ENCODE results near the gene FRG2B.
"Not testable (repeated sequence)": the region's sequence is repeated elsewhere in the genome, so short reads cannot be mapped to it uniquely, and the experiment has no call there.

FRG2B gene

DNA sequence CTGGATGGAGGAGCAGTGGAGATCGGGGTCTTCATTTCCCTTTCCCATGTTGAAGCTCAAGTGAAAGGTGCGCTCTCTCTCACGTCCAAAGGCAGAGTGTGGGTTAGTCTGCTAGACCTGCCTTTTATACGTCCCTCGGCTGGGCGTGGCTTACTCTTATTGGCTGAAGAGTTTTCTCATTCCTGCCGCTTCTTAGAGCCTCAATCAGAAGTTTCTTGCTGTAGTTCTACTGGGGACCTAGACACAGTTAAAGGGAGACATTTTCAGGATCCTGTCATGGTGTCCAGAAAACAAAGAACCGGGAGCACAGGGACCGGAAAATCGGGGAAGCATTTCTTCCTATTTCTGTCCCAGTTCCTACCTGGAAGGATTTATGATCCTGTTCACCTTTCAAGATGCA, at the start of gene FRG2B:
Gene FRG2B, minus strand, starts transcription at position 101 of the 400 bp plus-strand sequence. Its CDS starts 53 bp downstream, at position 48.
- DNase-seq (ENCODE audit: low spot score), result not testable (repeated sequence)

DNA sequence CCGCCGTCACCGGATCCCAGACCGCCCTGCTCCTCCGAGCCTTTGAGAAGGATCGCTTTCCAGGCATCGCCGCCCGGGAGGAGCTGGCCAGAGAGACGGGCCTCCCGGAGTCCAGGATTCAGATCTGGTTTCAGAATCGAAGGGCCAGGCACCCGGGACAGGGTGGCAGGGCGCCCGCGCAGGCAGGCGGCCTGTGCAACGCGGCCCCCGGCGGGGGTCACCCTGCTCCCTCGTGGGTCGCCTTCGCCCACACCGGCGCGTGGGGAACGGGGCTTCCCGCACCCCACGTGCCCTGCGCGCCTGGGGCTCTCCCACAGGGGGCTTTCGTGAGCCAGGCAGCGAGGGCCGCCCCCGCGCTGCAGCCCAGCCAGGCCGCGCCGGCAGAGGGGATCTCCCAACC, 40.9 kb upstream of the FRG2B start:
- not testable (repeated sequence) for DNase-seq (ENCODE audit: low spot score)

DNA sequence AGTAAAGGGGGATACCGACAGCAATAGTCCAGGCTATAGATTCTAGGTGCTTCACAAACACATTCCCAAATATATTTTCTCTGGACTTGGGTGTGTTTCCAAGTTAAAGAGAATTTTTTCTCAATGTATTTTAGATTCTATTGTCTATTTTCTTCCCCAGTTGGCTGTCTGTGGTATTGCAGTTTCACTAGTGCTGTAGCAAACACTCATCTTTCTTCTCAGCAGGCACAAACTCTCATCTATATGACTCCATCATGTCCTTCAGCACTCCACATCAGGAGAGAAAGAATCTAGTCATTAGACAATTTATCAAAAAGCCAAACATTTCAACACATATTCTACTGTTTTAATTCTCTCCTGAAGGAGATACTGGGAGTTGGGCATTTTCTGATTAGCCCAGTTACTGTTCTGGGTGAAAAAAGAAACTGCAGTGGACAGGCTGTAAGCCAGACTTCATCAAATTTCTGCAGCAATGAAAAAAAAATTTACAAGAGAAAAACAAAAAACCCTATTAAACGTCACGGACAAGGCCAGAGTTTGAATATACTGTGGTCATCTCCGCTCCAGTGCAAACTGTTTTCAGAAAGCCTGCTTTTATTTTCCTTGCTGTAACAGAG, 37.1 kb upstream of the FRG2B start:
- not testable (repeated sequence) for DNase-seq (ENCODE audit: low spot score)

DNA sequence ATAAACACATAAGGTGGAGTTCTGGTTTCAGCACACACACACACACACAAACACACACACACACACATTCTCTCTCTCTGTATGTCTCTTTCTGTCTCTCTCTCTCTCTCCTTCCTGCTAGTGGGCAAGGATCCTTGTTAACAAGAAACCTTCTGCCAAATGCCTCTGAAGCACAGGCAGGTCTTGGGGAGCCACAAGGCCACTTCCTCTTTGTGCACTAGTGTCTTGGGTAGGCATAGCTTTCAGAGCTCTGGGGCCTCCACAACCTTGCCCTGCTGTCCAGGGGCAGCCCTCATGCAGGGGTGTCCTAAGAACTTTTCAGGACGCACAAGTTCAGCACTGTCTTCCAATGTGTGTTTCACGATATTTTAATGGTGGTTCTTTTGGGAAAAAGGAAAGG, 34.5 kb upstream of the FRG2B start:
- not testable (repeated sequence) for DNase-seq (ENCODE audit: low spot score)

DNA sequence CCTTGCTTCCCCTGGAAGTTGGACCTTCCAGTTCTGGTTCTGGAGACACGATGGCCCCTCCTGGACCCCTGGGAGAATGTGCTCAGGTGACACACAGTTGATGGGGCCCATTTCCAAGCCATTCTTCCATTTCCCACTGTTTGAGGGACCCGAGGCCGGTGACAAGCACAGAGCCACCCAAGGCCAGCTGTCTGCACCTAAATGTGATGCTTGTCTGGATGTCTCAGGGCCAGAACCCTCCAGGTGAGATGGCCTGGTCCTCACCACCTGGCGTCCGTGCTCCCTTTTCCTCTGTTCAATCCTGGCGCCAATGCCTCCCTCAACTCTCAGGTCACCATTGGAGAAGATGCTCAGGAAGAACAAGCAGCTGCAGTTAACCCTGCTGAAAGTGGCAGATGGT, 33.9 kb upstream of the FRG2B start:
- not testable (repeated sequence) for DNase-seq (ENCODE audit: low spot score)

DNA sequence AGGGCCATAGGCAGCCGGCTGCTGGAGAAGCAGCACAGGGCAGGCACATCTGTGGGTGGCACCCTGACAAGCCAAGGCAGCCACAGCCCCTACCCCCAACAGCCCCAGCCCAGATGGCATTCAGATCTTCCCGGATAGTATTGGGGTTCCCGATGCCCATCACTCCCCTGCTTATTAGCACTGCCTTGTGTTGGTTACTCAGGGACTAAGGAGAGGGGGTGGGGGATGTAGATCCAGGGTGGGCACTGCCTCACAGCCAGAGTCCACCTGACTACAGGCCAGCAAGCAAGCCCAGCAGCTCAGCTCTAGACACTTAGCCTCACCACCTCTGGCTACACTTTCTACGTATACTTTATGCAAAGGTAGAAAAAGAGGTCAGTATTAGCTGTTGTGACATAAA, 30.7 kb upstream of the FRG2B start:
- DNase-seq (ENCODE audit: low spot score), result not testable (repeated sequence)

DNA sequence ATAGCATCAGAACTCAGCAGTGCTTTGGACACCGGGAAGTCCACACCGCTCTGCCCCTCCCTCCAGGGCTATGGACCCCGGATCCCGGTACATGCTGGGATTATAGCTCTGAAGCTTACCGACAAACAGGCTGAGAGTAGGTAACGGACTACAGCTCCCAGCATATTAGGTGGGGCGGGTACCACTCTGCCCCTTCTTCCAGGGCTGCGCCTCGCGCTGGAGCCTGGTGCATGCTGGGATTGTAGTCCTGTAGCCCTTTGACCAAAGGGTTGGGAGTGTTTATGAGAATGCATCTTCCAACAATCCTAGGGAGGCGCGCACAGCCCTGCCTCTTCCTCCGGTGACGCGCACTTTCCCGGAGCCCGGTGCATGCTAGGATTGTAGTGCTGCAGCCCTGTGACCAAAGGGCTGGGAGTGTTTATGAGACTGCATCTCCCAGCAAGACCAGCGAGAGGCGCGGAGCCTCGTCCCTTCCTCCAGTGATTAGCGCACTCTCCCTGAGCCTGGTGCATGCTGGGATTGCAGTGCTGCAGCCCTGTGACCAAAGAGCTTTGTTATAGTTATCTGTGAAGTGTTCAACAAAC, 22.4 kb upstream of the FRG2B start:
- DNase-seq (ENCODE audit: low spot score), result not testable (repeated sequence)

DNA sequence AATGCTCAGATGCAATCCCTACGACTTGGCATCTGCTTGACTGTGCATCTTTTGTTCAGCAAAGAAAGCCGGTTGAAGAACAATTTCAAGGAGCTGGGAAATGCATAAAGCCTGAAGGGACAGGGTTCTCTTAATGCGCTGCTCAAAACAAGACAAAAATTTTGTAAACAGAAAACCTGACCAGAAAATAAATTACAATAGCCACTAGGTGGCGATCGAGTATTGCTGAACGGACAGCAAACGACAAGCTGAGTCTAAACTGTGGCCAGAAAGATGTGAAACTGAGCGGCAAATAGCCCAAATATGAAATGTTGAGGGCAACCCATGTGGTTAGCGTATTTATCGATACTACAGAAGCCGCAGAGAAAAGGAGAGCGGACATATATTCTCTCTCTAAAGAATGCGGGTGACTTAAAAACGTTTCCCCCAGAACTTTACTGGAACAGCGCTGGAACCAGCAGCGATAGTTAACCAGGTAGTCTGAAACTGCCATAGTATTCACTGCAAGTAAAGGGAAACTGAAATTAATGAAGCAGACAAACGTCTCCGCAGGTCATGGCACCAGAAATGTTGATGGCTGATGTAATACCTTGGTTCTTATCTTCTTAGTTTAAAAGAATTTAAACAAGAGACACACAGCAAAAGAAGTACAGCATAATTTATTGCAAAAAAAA, 20.6 kb upstream of the FRG2B start:
- DNase-seq (ENCODE audit: low spot score), result not testable (repeated sequence)

DNA sequence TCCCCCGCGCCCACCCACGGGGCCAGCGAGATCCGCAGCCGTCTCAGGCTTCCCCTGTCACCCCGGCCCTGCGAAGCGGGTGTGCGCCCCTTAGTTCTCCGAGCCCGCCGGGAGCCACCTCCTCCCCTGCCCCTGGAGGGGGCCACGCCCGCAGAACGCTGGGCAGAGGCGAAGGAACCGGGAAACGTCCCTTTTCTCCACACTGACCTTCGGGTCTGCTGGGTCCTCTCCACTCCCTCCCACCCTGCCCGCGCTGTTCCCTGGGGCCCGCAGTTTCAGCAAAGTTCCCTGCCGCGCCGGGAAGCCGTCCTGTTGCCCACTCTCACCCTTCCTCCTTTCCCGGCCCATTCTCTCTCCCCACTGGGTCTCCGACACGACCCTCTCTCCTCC, 11.2 kb upstream of the FRG2B start:
- not testable (repeated sequence) for DNase-seq (ENCODE audit: low spot score)

DNA sequence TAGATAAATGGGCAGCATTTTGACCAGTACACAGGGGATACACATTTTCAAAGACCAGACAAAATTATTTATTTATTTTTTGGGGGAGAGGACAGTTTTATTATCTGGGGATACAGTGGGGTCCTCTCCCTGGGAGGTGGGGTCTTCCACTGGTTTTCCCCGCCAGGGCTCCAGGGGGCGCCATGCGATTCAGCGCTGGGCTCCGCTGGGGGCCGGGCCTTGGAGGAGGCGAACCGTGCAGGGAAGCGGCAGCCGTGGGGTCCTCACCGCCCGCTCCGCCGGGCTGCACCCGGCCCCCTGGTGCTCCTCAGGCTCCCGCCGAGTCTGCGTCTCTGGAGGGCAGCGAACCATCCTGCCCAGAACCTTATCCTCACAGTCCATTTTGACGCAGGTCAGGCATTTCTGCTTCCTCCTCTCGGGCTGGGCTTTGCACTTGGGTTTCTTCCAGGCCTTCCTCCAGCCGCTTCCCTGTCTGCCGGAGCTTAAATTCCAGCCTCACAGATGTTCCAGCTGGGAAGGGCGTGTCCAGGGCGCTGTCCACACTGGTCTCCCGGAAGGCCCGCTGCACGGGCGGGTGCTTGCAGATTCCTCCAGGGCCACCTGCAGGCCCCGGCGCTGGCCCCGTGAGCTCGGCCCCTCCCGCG, 10.7 kb upstream of the FRG2B start:
- not testable (repeated sequence) for DNase-seq (ENCODE audit: low spot score)

DNA sequence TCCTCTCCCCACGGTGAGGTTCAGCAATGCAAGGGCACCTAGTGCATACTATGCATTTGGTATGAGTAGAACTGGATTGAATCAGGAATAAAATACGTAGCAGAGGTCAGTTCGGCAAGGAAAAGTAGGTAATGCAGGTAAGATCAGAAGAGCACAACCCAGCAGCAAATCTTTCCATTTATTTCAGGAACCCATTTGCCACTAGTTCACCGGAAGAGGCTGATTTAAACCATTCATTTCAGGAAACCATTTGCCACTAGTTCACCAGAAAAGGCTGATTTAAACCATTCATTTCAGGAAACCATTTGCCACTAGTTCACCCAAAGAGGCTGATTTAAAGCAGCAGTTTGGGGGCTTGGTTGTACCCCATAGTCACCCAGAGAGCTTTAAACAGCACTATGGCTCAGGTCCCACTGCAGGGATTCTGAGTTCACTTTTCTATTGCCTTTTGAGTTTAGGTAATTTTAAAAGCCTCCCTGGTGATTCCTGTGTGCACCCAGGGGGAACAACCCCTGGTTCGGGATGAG, 4.2 kb upstream of the FRG2B start:
- DNase-seq (ENCODE audit: low spot score), result not testable (repeated sequence)

DNA sequence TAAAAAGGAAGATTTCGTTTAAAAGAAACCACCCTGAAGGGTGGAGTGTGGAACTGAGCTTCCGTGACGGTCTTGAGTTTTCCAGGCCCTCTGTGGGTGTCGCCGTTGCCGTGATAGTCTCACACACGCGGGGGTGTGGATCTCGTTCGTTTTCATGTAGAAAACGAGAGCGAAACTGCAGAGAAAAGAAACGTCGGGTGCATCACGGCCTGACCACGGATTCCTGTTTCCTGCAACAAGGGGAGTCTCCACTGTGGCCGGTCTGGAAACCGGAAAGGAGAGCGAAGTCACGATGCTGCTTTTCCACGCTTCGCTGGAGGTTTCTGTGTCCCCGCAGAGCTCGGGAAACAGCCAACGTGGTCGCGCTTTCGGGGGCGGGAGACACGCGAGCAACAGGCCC, 4.1 kb downstream of the FRG2B start:
- DNase-seq (ENCODE audit: low spot score), result not testable (repeated sequence)

DNA sequence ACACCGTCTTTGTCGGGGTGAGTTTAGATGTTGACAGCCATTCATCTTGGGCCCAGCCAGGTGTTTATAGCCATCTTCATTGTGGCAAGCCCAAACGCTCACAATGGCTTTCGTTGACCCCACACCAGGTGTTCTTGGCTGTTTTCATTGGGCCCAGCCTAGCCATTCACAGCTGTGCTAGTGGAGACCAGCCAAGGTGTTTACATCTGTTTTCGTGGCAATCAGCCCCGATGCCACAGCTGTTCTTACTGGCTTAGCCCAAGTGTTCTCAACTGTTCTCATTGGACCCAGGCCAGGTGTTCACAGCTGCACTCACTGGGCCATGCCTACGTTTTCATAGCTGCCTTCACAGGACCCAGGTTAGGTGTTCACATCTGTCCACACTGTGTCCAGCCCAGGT, 7.7 kb downstream of the FRG2B start:
- no peak for DNase-seq (ENCODE audit: low spot score)

DNA sequence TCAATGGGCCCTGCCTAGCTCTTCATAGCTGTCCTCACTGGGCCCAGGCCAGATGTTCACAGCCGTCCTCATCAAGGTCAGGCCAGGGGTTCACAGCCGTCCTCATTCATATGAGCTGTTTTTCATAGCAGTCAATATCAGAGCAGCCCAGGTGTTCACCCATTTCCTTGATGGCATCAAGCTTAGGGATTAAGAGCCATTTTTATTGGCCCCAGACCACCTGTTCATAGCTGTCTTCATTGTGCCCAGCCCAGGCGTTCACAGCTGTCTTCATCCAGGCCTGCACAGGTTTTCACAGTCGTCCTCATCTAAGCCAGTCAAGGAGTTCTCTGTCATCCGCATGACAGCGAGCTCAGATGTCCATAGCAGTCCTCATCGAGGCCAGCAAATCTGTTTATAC, 9.4 kb downstream of the FRG2B start:
- no peak for DNase-seq (ENCODE audit: low spot score)

DNA sequence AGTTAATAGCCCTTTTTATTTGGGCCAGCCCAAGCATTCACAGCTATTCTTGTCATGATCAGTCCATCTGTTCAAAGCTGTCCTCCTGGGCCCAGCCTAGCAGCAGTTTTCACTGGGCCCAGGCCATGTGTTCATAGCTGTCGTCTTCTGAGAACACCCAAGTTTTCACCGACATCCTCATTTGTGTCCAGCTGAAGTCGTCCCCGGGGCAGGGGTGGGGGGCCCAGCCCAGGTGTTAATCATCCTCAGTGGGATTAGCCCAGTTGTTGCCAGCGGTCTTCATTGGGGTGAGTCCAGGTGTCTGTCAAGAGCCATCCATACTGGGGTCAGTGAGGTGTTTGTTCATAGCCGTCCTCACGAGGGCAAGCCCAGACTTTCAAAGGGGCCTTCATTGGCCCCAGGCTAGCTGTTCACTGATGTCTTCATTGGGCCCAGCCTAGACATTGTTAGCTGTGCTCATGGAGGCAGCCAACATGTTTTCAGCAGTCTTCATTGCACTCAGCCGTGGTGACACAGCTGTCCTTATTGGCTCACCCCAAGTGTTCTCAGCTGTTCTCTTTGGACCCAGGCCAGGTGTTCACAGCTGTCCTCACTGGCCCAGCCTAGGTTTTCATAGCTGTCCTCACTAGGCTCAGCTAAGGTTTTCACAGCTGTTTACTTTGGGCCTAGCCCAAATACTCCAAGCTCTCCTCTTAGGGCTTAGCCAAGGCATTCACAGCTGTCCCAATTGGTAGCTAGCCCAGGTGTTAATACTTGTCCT, 10.0 kb downstream of the FRG2B start:
- DNase-seq (ENCODE audit: low spot score), result no peak

DNA sequence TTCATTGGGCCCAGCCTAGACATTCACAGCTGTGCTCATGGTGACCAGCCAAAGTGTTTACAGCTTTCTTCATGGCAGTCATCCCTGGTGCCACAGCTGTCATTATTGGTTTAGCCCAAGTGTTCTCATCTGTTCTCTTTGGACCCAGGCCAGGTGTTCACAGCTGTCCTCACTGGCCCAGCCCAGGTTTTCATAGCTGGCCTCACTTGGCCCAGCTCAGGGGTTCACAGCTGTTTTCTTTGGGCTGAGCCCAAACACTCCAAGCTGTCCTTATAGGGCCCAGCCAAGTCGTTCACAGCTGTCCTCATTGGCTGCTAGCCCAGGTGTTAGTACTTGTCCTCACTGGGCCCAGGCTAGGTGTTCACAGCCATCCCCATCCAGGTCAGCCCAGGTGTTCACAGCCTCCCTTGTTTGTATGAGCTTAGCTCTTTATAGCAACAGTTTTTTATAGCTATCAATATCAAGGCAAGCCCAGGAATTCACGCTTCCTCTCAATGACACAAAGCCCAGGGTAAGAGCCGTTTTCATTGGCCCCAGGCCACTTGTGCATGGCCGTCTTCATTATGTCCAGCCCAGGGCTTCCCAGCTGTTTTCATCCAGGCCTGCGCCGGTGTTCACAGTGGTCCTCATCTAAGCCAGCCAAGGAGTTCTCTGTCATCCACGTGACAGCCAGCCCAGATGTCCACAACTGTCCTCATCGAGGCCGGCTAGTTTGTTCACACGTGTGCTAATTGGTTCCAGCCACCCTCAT, 11.6 kb downstream of the FRG2B start:
- DNase-seq (ENCODE audit: low spot score), result no peak

DNA sequence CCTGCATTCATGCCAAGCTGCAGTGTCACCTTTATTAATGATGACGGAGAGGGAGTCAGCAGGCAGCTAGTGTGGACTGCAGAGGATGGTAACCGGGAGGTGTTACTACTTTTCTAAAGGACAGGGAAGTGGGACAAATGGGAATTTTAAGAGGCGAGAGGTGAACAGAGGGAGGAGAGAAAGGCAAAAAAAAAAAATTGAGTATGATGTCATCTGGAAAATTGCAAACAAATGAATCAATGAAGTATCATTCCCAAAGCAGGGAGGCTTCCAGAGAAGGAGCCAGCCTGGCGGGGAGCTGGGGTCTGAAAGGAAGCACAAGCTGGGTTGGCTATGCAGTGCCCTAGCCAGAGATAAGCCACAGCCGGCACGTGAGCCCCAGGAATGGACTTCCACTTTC, 12.9 kb downstream of the FRG2B start:
- DNase-seq (ENCODE audit: low spot score), result no peak

DNA sequence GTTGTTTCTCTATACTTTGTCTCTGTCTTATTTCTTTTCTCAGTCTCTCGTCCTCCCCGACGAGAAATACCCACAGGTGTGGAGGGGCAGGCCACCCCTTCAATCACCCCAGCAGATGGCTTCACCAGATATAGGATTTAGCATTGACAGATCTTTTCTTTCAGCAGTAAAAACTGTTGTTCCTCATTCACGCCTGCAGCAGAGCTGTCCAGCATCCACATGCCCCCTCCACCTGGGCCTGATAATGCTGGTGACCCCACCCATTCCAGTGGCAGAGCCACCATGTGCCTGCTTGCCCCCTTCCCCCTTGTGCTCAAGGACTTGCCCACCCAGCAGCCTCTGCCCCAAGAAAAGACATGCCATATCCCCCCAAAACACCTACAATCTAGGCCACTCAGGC, 15.5 kb downstream of the FRG2B start:
- no peak for DNase-seq (ENCODE audit: low spot score)

DNA sequence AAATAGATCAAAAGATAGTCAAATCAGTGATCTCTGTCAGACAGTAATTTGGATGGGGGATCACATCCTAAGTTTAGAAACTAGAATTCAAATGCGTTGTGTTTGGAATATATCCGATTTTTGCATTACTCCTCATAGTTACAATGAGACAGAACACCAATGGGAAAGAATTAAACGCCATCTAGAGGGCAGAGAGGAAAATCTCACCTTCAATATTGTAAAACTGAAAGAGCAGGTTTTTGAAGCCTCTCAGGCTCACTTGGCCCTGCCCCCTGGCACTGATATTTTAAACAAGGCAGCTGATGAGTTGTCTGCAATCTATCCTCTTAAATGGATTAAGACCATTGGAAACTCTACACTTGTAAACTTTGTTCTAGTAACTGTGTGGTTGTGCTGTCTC, 17.7 kb downstream of the FRG2B start:
- DNase-seq (ENCODE audit: low spot score), result peak; percentile 57

DNA sequence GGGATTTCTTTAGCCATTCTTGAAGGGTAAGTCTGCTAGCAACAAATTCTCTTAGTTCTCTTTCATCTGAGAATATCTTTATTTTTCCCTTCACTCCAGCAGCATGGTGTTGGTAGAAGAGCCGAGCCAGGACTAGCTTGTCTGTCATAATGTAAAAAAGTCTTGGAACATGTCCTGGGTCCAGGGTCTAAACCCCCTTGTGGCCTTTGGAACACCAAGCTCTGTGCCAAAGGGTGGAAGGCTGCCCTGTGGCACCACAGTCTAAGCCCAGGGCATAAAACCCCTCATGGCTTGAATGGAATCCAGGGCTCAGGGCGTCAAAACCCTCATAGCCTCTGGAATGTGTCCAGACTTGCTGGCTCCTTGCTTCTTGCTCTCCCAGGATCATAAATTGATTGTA, 23.2 kb downstream of the FRG2B start:
- not testable (repeated sequence) for DNase-seq (ENCODE audit: low spot score)

DNA sequence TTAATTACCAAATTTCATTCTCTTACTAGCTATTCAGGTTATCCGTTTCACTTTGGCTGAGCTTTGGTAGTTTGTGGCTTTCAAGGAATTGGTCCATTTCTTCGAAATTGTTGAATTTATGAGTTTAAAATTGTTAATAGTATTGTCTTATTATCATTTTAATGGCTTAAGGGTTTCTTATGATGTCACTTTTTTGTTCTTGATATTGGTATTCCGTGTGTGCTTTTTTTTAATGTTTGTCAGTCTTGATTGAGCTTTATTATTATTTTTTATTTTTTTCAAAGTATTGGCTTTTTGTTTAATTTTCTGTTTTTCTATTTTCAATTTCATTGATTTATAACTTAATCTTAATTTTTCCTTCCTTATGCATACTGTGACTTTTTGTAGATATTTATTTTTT, 25.9 kb downstream of the FRG2B start:
- no peak for DNase-seq (ENCODE audit: low spot score)

Measured in GM03348 (cell line).